SK-N-MC (cell line): ENCODE results near the gene DGLUCY.
"Not testable (repeated sequence)": the region's sequence is repeated elsewhere in the genome, so short reads cannot be mapped to it uniquely, and the experiment has no call there.

Experiments
- DNase-seq: peaks from one replicate; pipeline ENCODE4 v3.0.0-alpha.2; 2011; ENCODE audit warnings: low read depth, low spot score
- H3K27ac ChIP-seq: fragments of 200-600 bp; sonication (generic); 2 replicates; pipeline ENCODE4 v1.5.1; 2016; ENCODE audit warnings: mixed run types
- H3K36me3 ChIP-seq: fragments of 200-600 bp; sonication (generic); 2 replicates; pipeline ENCODE4 v1.6.1; 2017; ENCODE audit warnings: antibody characterized with exemption, low read length, mixed read lengths; ENCODE audit not compliant: insufficient read depth
- H3K4me3 ChIP-seq: fragments of 200-600 bp; sonication (generic); 2 replicates; pipeline ENCODE4 v1.5.1; 2016
- H3K9ac ChIP-seq: fragments of 200-600 bp; sonication (generic); 2 replicates; pipeline ENCODE4 v1.8.0; 2017; ENCODE audit warnings: mixed run types, mixed read lengths; ENCODE audit not compliant: insufficient read length
- H3K9me3 ChIP-seq: fragments of 200-600 bp; sonication (generic); 2 replicates; pipeline ENCODE4 v1.6.1; 2017; ENCODE audit warnings: low read depth, mild to moderate bottlenecking, antibody characterized with exemption, low read length, moderate library complexity, mixed read lengths
- EZH2 ChIP-seq: fragments of 200-600 bp; sonication (generic); IDR thresholded peaks from one replicate; pipeline ENCODE4 v1.6.1; 2017; ENCODE audit warnings: antibody characterized with exemption
- FOXP2 ChIP-seq: optimal IDR thresholded peaks from 2 replicates; pipeline ENCODE3; 2011; ENCODE audit warnings: mild to moderate bottlenecking, moderate library complexity; ENCODE audit not compliant: insufficient read depth; ENCODE audit errors: extremely low read length, control extremely low read depth
- POLR2AphosphoS5 ChIP-seq: IDR thresholded peaks from 2 replicates; pipeline ENCODE4 v1.6.1; 2012; ENCODE audit warnings: mild to moderate bottlenecking, low read depth, low read length, borderline replicate concordance

The DGLUCY gene

GRCh38 chr14:91245029-91245428 is 131.2 kb downstream of the DGLUCY start:
- Histone ChIP-seq H3K9ac (no peak overlapping the region), H3K9me3 (no peaks in the 10 kb centered on the region), H3K4me3 (no peak overlapping the region), H3K27ac (no peak overlapping the region), H3K36me3 (no peaks in the 10 kb centered on the region)
- TF ChIP-seq POLR2AphosphoS5, result no peak
- no peak for TF ChIP-seq FOXP2
- no peak for TF ChIP-seq EZH2
- DNase-seq, result no peak

- H3K4me3 ChIP-seq, H3K27ac ChIP-seq, H3K9me3 ChIP-seq, H3K9ac ChIP-seq, H3K36me3 ChIP-seq, DNase-seq: not testable (repeated sequence)
These were observed 131.7 kb downstream of the DGLUCY start for GRCh38 chr14:91245616-91246015.

GRCh38 chr14:91246051-91246852 is 132.4 kb downstream of the DGLUCY start:
- TF ChIP-seq POLR2AphosphoS5 (no peak), EZH2 (no peak), FOXP2 (no peak)
- H3K9me3 ChIP-seq, result no peaks in the 10 kb centered on the region
- H3K4me3 ChIP-seq, result no peak overlapping the region
- no peak for DNase-seq
- no peak overlapping the region for H3K9ac ChIP-seq
- H3K36me3 ChIP-seq, result no peaks in the 10 kb centered on the region
- no peak overlapping the region for H3K27ac ChIP-seq

- no peak for DNase-seq
- no peak overlapping the region for H3K4me3 ChIP-seq
- H3K36me3 ChIP-seq, result no peaks in the 10 kb centered on the region
- H3K9ac ChIP-seq, result no peak overlapping the region
- H3K27ac ChIP-seq, result no peak overlapping the region
- H3K9me3 ChIP-seq, result no peaks in the 10 kb centered on the region
- TF ChIP-seq POLR2AphosphoS5, result no peak
These were observed 136.2 kb downstream of the DGLUCY start for GRCh38 chr14:91249841-91250616.

GRCh38 chr14:91250912-91251311 is 137.0 kb downstream of the DGLUCY start:
- no peak overlapping the region for H3K4me3 ChIP-seq
- TF ChIP-seq FOXP2 (no peak), POLR2AphosphoS5 (no peak), EZH2 (no peak)
- H3K9me3 ChIP-seq, result no peaks in the 10 kb centered on the region
- no peaks in the 10 kb centered on the region for H3K36me3 ChIP-seq
- no peak for DNase-seq
- H3K27ac ChIP-seq, result no peak overlapping the region
- no peak overlapping the region for H3K9ac ChIP-seq

GRCh38 chr14:91252871-91253794 is 139.3 kb downstream of the DGLUCY start:
- Histone ChIP-seq H3K36me3 (no peaks in the 10 kb centered on the region), H3K9me3 (no peaks in the 10 kb centered on the region), H3K9ac (no peak overlapping the region), H3K4me3 (no peak overlapping the region; the same call in 1 of the 2 replicates), H3K27ac (no peak overlapping the region)
- no peak for DNase-seq
- TF ChIP-seq POLR2AphosphoS5, result no peak

GRCh38 chr14:91253795-91254323 is 140.0 kb downstream of the DGLUCY start:
- Histone ChIP-seq H3K27ac (no peak overlapping the region), H3K9me3 (no peaks in the 10 kb centered on the region), H3K36me3 (no peaks in the 10 kb centered on the region), H3K4me3 (no peak overlapping the region), H3K9ac (no peak overlapping the region)
- TF ChIP-seq EZH2 (no peak), POLR2AphosphoS5 (no peak), FOXP2 (no peak)
- DNase-seq, result no peak

- DNase-seq, result no peak
- Histone ChIP-seq H3K9ac (no peak overlapping the region), H3K4me3 (no peak overlapping the region), H3K27ac (no peak overlapping the region), H3K9me3 (no peaks in the 10 kb centered on the region), H3K36me3 (no peaks in the 10 kb centered on the region)
- TF ChIP-seq EZH2 (no peak), POLR2AphosphoS5 (no peak), FOXP2 (no peak)
These were observed 140.6 kb downstream of the DGLUCY start for GRCh38 chr14:91254461-91254860.
